ENCODE results near the gene SERPINB12. TPM values are rescaled to one million over a fixed set of nuclear protein-coding genes. Genes with fewer than 3 reads are reported as not detected.

Gene SERPINB12
- total RNA-seq, 1 donor from 2014 or later, result not detected

DNA sequence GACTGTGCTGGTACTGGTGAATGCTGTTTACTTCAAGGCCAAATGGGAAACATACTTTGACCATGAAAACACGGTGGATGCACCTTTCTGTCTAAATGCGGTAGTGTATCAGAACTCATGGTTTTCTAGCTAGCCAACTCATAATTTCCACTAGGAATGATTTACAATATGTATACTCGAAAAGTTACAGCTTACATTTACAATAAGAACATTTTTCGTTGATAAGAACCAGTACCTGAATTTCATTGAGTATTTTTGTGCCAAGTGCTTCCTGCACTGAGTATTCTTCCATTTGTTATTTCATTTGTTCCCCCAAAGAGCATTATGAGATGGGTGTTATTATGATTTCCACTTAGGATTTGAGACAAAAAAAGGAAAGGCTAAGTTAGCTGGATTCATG is 21.9 kb downstream of the SERPINB12 start:
- DNase-seq (ENCODE audit: low read depth), result no peak
- Histone ChIP-seq H3K4me3 (ENCODE audit: low read depth, low read length) (no peak overlapping the region), H3K27me3 (ENCODE audit: control insufficient read depth, insufficient read depth, low read length) (no peaks in the 10 kb centered on the region), H3K36me3 (ENCODE audit: control insufficient read depth, insufficient read depth, low read length) (no peaks in the 10 kb centered on the region)
- TF ChIP-seq, protein P1, sequence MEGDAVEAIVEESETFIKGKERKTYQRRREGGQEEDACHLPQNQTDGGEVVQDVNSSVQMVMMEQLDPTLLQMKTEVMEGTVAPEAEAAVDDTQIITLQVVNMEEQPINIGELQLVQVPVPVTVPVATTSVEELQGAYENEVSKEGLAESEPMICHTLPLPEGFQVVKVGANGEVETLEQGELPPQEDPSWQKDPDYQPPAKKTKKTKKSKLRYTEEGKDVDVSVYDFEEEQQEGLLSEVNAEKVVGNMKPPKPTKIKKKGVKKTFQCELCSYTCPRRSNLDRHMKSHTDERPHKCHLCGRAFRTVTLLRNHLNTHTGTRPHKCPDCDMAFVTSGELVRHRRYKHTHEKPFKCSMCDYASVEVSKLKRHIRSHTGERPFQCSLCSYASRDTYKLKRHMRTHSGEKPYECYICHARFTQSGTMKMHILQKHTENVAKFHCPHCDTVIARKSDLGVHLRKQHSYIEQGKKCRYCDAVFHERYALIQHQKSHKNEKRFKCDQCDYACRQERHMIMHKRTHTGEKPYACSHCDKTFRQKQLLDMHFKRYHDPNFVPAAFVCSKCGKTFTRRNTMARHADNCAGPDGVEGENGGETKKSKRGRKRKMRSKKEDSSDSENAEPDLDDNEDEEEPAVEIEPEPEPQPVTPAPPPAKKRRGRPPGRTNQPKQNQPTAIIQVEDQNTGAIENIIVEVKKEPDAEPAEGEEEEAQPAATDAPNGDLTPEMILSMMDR (IDR thresholded peaks at IDR 0.05; ENCODE audit: insufficient read depth, low read length, poor library complexity, severe bottlenecking), result no peak

DNA sequence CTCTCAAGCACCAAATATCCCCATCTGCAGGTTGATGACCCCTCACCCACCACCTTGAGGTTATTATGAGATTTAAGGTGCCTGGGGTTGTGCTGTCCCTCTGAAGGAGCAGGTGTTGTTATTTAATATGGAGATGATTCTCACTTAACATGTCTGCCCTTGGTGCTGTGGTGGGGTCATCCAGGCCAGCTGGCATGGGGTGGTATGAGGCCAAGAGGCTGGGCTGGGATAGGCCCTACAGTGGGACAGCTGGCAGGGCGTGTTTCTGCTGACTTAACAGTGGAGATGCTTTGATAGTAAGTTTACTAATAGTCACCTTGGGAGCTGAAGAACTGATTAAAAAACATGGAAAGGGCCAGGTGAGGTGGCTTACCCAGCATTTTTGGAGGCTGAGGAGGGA is 22.4 kb downstream of the SERPINB12 start:
- no peaks in the 10 kb centered on the region for H3K27me3 ChIP-seq (ENCODE audit: control insufficient read depth, insufficient read depth, low read length)
- no peak for DNase-seq (ENCODE audit: low read depth)
- no peak overlapping the region for H3K4me3 ChIP-seq (ENCODE audit: low read depth, low read length)
- H3K36me3 ChIP-seq (ENCODE audit: control insufficient read depth, insufficient read depth, low read length), result no peaks in the 10 kb centered on the region
- TF ChIP-seq, protein P1 (IDR thresholded peaks at IDR 0.05; ENCODE audit: insufficient read depth, low read length, poor library complexity, severe bottlenecking), result no peak

DNA sequence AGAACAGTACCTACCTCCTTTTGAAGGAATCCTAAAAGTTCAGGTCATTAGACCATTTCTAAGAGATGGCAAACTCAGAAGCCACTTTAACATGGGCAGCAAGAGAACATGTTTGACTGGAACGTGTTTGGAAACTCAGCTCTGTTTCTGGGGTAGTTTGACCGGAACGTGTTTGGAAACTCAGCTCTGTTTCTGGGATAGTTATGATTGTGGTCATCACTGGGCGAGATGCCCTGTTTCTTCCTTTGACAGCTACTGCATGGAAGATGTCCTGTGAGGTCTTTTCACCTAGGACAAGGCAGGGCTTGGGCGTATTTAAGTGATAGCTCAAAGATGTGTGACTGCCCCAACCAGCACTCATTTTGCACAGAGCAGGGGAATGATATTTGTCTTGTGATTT is 25.1 kb downstream of the SERPINB12 start:
- no peak for DNase-seq (ENCODE audit: low read depth)
- H3K27me3 ChIP-seq (ENCODE audit: control insufficient read depth, insufficient read depth, low read length), result no peaks in the 10 kb centered on the region
- no peak overlapping the region for H3K4me3 ChIP-seq (ENCODE audit: low read depth, low read length)
- TF ChIP-seq, protein P1 (IDR thresholded peaks at IDR 0.05; ENCODE audit: insufficient read depth, low read length, poor library complexity, severe bottlenecking), result no peak
- H3K36me3 ChIP-seq (ENCODE audit: control insufficient read depth, insufficient read depth, low read length), result no peaks in the 10 kb centered on the region

DNA sequence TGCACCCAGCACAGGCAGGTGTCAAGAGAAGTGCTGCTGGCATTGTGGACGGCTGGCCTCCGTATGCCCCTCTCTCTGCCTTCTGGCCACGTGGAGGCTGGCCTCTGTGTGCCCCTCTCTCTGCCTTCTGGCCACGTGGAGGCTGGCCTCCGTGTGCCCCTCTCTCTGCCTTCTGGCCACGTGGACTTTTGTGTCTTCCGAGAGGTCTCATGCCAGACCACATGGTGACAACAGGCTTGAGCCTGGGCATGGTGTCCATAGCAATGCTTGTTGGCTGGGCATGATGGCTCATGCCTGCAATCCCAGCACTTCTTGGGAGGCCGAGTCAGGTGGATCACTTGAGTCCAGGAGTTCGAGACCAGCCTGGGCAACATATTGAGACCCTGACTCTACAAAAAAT is 25.7 kb downstream of the SERPINB12 start:
- TF ChIP-seq, protein P1 (IDR thresholded peaks at IDR 0.05; ENCODE audit: insufficient read depth, low read length, poor library complexity, severe bottlenecking), result no peak
- Histone ChIP-seq H3K4me3 (ENCODE audit: low read depth, low read length) (no peak overlapping the region), H3K27me3 (ENCODE audit: control insufficient read depth, insufficient read depth, low read length) (no peaks in the 10 kb centered on the region), H3K36me3 (ENCODE audit: control insufficient read depth, insufficient read depth, low read length) (no peaks in the 10 kb centered on the region)
- DNase-seq (ENCODE audit: low read depth), result no peak

DNA sequence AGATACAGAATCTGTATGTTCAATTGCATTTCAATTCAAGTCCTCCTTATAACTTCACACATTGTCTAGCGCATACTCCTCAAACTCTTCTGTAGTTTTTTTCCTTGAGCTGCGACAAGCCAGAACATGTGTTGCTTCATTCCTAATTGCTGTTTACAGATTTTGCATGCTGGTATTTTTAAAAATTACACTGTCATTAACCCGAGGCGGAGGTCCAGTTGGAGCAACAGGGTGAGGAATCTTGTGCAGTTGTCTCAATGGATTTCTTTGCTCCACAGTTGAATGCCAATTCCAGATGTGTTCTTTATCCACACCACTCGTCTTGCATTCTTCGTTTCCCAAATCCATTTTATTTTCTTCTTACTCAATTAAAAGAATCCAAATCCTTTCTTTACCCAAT is 28.6 kb downstream of the SERPINB12 start:
- no peak overlapping the region for H3K4me3 ChIP-seq (ENCODE audit: low read depth, low read length)
- no peak for DNase-seq (ENCODE audit: low read depth)
- TF ChIP-seq, protein P1 (IDR thresholded peaks at IDR 0.05; ENCODE audit: insufficient read depth, low read length, poor library complexity, severe bottlenecking), result no peak
- H3K36me3 ChIP-seq (ENCODE audit: control insufficient read depth, insufficient read depth, low read length), result no peaks in the 10 kb centered on the region
- H3K27me3 ChIP-seq (ENCODE audit: control insufficient read depth, insufficient read depth, low read length), result no peaks in the 10 kb centered on the region

DNA sequence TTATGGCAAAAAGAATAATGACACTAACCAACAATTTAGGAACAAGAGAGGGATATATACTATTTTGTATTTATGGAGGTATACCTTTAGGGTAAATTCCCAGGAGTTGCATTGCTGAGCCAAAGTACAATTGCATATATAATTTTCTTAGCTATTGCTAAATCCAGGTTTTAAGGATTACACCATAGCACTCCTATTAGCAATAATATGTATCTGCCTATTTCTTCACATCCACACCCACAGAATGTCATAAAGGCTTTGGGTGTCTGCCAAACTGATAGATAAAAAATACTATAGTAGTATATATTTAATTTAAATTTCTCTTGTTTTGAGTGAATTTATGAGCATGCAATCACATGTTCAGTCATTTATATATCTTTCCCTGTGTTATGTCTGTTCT is 33.5 kb downstream of the SERPINB12 start:
- TF ChIP-seq, protein P1 (IDR thresholded peaks at IDR 0.05; ENCODE audit: insufficient read depth, low read length, poor library complexity, severe bottlenecking), result no peak
- Histone ChIP-seq H3K4me3 (ENCODE audit: low read depth, low read length) (no peak overlapping the region), H3K36me3 (ENCODE audit: control insufficient read depth, insufficient read depth, low read length) (no peaks in the 10 kb centered on the region), H3K27me3 (ENCODE audit: control insufficient read depth, insufficient read depth, low read length) (no peaks in the 10 kb centered on the region)
- DNase-seq (ENCODE audit: low read depth), result no peak
